ENCODE results near the gene FBXW4. TPM values are rescaled to one million over a fixed set of nuclear protein-coding genes. Genes with fewer than 3 reads are reported as not detected.

FBXW4 gene
- total RNA-seq, 1 donor from 2014 or later, result 108 TPM

DNA sequence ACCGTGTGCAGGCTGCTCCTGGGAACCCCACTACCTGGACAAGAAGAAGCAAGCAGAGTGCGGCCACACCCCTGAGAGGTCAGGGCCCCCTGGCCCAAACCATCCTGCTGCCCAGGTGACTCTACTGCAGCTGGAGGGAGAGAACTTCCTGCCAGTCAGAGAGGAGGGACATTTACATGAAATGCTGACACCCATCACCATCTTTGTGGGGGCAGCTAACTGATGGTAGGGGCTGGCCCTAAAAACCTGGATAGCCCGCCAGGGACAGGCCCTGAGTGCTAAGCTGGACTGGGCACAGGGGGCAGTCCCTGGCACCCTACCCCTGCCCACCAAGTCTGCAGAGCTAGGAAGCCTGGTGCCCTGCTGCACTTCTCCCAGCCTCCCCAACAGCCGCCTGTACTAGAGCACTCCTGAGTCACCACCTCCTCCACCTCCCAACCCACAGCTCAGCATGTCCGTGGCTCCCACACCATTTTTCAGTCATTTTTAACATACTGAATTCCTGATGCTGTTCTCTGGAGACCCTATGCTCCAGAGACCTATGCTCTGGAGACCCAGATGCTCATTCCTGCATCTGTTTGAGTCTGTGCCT, 79.3 kb downstream of the FBXW4 start:
- Histone ChIP-seq H3K27ac (ENCODE audit: low read depth, low read length) (no peak overlapping the region), H3K4me1 (ENCODE audit: control insufficient read depth in 3 of 3, insufficient read depth in 3 of 3, low read length in 3 of 3) (no peaks in the 10 kb centered on the region), H3K9ac (ENCODE audit: low read depth in 1 of 3, low read length in 3 of 3) (no peak overlapping the region), H3K36me3 (ENCODE audit: control insufficient read depth in 3 of 3, insufficient read depth in 3 of 3, low read length in 3 of 3) (peaks cover 26 to 30% (median 27%) of the 10 kb centered on the region in 3 donors), H3K27me3 (ENCODE audit: control insufficient read depth in 3 of 3, insufficient read depth in 3 of 3, low read length in 3 of 3) (no peaks in the 10 kb centered on the region), H3K4me3 (ENCODE audit: low read length in 3 of 3) (no peak overlapping the region), H3K9me3 (ENCODE audit: control insufficient read depth in 3 of 3, low read length in 3 of 3) (no peaks in the 10 kb centered on the region)

DNA sequence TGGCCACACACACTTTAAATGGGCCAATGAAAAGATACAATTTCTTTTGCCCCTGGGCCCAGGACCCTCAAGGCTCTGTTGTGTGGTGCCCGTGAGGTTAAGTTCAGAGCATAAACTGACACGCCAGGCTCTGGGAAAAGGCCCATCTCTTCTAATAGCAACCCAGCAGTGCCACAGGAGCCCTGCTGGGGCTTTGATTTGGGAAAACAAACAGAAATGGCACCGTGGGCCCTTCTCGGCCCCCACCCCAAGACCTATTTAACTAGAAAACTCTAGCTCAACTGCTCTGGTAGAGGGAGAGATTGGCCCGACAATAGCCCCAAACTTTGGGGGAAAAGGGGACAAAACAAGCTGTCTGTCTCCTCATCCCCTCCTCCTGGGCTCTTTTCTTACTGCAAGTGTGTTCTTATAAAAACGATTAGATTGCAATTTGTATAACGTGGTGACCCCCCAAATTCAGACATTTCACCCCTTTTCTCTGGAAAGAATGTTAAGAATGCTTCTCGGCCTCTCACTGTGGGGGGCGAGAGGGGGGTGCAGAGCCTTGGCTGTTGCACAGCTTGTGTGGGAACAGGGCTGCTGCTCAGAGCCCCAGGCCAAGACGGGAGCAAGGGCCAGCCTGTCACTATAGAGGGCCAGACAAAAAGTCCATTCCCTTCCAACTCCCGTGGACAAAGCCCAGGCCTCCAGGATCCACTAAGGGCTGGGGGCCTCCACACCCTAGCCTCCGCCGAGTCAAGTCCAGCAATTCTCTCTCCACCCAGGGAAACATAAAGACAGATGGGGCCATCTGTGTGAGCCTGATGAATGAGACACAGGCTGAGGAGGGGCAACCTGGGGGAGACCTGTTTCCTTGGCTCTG, 80.1 kb downstream of the FBXW4 start:
- H3K4me1 ChIP-seq (ENCODE audit: control insufficient read depth in 3 of 3, insufficient read depth in 3 of 3, low read length in 3 of 3), result no peaks in the 10 kb centered on the region
- no peaks in the 10 kb centered on the region for H3K9me3 ChIP-seq (ENCODE audit: control insufficient read depth in 3 of 3, low read length in 3 of 3)
- peaks cover 30 to 34% (median 33%) of the 10 kb centered on the region in 3 donors for H3K36me3 ChIP-seq (ENCODE audit: control insufficient read depth in 3 of 3, insufficient read depth in 3 of 3, low read length in 3 of 3)

DNA sequence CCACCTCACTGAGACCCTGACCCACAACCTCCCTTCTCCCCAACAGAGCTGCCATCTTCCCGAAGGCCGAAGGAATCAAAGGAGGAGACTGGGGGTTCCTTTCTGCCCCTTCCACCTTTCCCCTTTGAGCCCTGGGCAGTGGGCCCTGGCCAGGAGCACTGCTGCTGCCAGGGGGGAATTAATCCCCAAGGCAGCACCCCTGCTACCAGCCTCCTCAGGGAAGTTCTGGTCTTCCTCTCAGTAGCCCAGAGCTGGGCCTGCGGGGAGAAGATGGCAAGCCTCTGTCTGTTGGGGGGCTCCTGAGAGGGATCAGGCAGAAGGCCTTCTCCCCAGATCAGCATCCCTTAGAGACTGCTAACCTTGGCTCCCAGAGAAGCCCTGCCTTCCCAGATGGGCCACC, 81.3 kb downstream of the FBXW4 start:
- no peak overlapping the region for H3K4me3 ChIP-seq (ENCODE audit: low read length in 3 of 3)
- H3K27ac ChIP-seq (ENCODE audit: low read depth, low read length), result no peak overlapping the region
- peaks cover 37 to 41% (median 41%) of the 10 kb centered on the region in 3 donors for H3K36me3 ChIP-seq (ENCODE audit: control insufficient read depth in 3 of 3, insufficient read depth in 3 of 3, low read length in 3 of 3)
- no peaks in the 10 kb centered on the region for H3K9me3 ChIP-seq (ENCODE audit: control insufficient read depth in 3 of 3, low read length in 3 of 3)
- H3K4me1 ChIP-seq (ENCODE audit: control insufficient read depth in 3 of 3, insufficient read depth in 3 of 3, low read length in 3 of 3), result no peaks in the 10 kb centered on the region
- H3K27me3 ChIP-seq (ENCODE audit: control insufficient read depth in 3 of 3, insufficient read depth in 3 of 3, low read length in 3 of 3), result no peaks in the 10 kb centered on the region
- H3K9ac ChIP-seq (ENCODE audit: low read depth in 1 of 3, low read length in 3 of 3), result no peak overlapping the region

More for the DNA sequence above, 80.1 kb downstream of the FBXW4 start:
- Histone ChIP-seq H3K27me3 (ENCODE audit: control insufficient read depth in 3 of 3, insufficient read depth in 3 of 3, low read length in 3 of 3) (no peaks in the 10 kb centered on the region), H3K27ac (ENCODE audit: low read depth, low read length) (no peak overlapping the region), H3K4me3 (ENCODE audit: low read length in 3 of 3) (no peak overlapping the region), H3K9ac (ENCODE audit: low read depth in 1 of 3, low read length in 3 of 3) (no peak overlapping the region)

DNA sequence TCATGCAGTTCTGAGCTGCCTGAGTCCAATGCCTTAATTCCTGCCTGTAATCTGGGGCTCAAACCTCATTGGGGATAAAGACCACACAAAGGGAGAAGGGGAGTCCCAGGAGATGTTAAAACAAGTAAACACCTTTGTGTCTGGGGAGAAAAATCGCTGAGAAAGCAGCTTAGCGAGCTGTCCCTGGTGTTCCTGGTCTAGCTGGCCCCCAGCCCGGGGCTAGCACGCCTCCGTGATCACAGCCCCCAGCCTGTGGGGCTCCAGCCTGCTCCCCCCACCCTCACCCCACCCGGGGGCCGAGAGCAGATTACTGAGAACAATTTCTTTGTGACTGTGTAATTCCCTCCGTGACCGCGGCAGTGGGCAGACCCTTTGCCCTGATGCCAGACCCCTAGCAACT, 82.1 kb downstream of the FBXW4 start:
- H3K36me3 ChIP-seq (ENCODE audit: control insufficient read depth in 3 of 3, insufficient read depth in 3 of 3, low read length in 3 of 3), result peaks cover 35 to 47% (median 41%) of the 10 kb centered on the region in 3 donors
- no peaks in the 10 kb centered on the region for H3K27me3 ChIP-seq (ENCODE audit: control insufficient read depth in 3 of 3, insufficient read depth in 3 of 3, low read length in 3 of 3)
- no peak overlapping the region for H3K27ac ChIP-seq (ENCODE audit: low read depth, low read length)
- no peak overlapping the region for H3K9ac ChIP-seq (ENCODE audit: low read depth in 1 of 3, low read length in 3 of 3)
- no peaks in the 10 kb centered on the region for H3K9me3 ChIP-seq (ENCODE audit: control insufficient read depth in 3 of 3, low read length in 3 of 3)
- no peak overlapping the region for H3K4me3 ChIP-seq (ENCODE audit: low read length in 3 of 3)
- no peaks in the 10 kb centered on the region for H3K4me1 ChIP-seq (ENCODE audit: control insufficient read depth in 3 of 3, insufficient read depth in 3 of 3, low read length in 3 of 3)

DNA sequence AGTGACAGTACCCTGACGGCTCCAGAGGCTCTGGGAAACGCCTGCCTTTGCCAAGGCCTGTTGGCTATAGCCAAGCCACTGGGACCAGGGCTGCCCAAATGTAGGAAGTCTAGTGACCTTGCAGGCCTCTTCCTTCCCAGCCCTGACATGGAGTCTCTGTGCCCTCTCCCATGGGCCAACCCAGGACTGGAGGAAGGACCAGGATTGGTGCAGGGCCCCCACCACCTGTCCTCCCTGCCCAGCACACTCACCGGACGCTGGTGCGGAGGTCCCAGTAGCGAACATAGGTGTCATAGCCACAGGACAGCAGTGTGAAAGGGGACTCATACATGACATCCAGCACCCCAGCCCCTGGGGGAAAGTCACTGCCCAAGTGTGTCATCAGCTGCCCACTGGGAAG, 82.9 kb downstream of the FBXW4 start:
- Histone ChIP-seq H3K9ac (ENCODE audit: low read depth in 1 of 3, low read length in 3 of 3) (no peak overlapping the region), H3K27ac (ENCODE audit: low read depth, low read length) (no peak overlapping the region), H3K27me3 (ENCODE audit: control insufficient read depth in 3 of 3, insufficient read depth in 3 of 3, low read length in 3 of 3) (no peaks in the 10 kb centered on the region), H3K9me3 (ENCODE audit: control insufficient read depth in 3 of 3, low read length in 3 of 3) (no peaks in the 10 kb centered on the region), H3K4me1 (ENCODE audit: control insufficient read depth in 3 of 3, insufficient read depth in 3 of 3, low read length in 3 of 3) (no peaks in the 10 kb centered on the region), H3K36me3 (ENCODE audit: control insufficient read depth in 3 of 3, insufficient read depth in 3 of 3, low read length in 3 of 3) (peaks cover 37 to 53% (median 42%) of the 10 kb centered on the region in 3 donors), H3K4me3 (ENCODE audit: low read length in 3 of 3) (no peak overlapping the region)

DNA sequence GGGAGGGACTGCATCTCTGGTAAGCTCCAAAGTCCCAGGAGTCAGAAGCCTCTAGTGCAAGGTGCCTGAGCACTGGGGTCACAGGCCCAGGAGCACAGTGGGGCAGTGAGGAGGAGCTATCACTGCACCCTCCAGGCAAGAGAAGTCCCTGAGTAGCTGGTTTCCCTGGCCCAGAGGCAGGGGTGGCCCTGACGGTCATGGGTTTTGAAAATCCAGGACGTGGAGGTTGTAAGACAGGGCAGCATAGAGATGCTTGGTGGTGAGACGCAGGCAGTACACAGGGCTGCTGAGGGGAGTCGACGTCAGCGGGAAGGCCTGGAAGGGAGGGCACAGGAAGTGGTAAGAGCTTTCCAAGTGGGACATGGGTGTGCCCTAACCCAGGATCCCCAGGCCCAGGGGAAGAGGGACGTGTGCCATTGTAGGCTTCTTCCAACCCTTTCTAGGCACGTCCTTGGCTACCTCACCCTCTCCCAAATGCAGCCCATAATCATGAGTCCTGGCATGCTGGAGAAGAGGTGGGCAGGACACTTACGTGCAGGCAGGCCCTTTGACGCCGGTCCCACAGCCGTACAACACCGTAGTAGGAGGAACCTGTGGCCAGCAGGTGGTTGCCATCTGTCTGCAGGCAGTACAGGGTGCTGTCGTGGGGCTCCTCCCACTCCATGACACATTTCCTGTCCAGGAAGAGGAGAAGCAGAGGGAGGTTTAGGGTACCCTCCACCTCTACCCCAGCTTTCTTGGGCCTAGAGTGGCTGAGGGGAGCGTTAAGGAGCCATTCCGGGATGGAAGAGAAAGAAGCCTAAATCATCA, 83.7 kb downstream of the FBXW4 start:
- no peak overlapping the region for H3K4me3 ChIP-seq (ENCODE audit: low read length in 3 of 3)
- H3K4me1 ChIP-seq (ENCODE audit: control insufficient read depth in 3 of 3, insufficient read depth in 3 of 3, low read length in 3 of 3), result no peaks in the 10 kb centered on the region
- no peak overlapping the region for H3K9ac ChIP-seq (ENCODE audit: low read depth in 1 of 3, low read length in 3 of 3)
- H3K27ac ChIP-seq (ENCODE audit: low read depth, low read length), result no peak overlapping the region
- no peaks in the 10 kb centered on the region for H3K27me3 ChIP-seq (ENCODE audit: control insufficient read depth in 3 of 3, insufficient read depth in 3 of 3, low read length in 3 of 3)
- H3K36me3 ChIP-seq (ENCODE audit: control insufficient read depth in 3 of 3, insufficient read depth in 3 of 3, low read length in 3 of 3), result peaks cover 33 to 47% (median 45%) of the 10 kb centered on the region in 3 donors
- no peaks in the 10 kb centered on the region for H3K9me3 ChIP-seq (ENCODE audit: control insufficient read depth in 3 of 3, low read length in 3 of 3)

DNA sequence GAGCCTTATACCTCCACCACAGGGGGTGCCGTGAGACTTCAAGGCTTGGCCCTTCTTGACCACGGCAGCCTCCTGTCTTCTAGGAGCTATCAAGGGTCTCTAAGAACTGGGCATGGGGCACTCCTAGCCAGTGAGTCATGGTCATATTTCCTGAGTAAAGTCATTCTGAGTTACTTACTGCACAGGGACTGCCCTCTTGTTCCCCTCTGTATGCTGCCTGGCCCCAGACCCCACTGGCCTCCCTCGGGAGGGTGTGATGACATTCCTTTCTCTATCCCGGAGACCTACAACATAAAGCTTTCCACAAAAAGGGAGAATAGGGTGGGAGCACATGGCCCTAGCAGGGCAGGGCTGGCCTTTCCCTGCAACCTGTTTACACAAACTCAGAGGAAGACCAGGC, 85.5 kb downstream of the FBXW4 start:
- Histone ChIP-seq H3K9ac (ENCODE audit: low read depth in 1 of 3, low read length in 3 of 3) (no peak overlapping the region), H3K9me3 (ENCODE audit: control insufficient read depth in 3 of 3, low read length in 3 of 3) (no peaks in the 10 kb centered on the region), H3K27me3 (ENCODE audit: control insufficient read depth in 3 of 3, insufficient read depth in 3 of 3, low read length in 3 of 3) (no peaks in the 10 kb centered on the region), H3K4me1 (ENCODE audit: control insufficient read depth in 3 of 3, insufficient read depth in 3 of 3, low read length in 3 of 3) (no peaks in the 10 kb centered on the region), H3K36me3 (ENCODE audit: control insufficient read depth in 3 of 3, insufficient read depth in 3 of 3, low read length in 3 of 3) (peaks cover 33 to 51% (median 47%) of the 10 kb centered on the region in 3 donors), H3K27ac (ENCODE audit: low read depth, low read length) (no peak overlapping the region), H3K4me3 (ENCODE audit: low read length in 3 of 3) (no peak overlapping the region)

DNA sequence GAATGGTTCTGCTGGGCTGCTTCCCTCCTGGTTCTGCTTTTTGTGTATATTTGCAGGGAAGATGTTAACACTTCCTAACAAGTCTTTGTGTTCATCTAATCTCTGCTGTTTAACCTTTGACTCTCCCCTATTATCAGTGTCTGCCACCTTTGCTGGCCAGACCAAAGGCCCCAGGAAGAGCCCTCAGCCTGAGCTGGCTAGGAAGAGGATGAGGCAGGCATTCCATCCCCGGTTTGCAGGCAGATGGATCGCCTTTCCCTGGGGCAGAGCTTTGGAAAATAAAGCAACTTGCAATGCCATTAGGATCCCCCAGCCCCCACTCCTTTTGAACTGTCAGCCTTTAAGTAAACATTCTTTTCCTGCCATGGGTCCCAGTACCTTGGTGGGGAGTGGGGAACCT, 87.8 kb downstream of the FBXW4 start:
- no peak overlapping the region for H3K9ac ChIP-seq (ENCODE audit: low read depth in 1 of 3, low read length in 3 of 3)
- no peaks in the 10 kb centered on the region for H3K4me1 ChIP-seq (ENCODE audit: control insufficient read depth in 3 of 3, insufficient read depth in 3 of 3, low read length in 3 of 3)
- H3K27ac ChIP-seq (ENCODE audit: low read depth, low read length), result no peak overlapping the region
- no peaks in the 10 kb centered on the region for H3K9me3 ChIP-seq (ENCODE audit: control insufficient read depth in 3 of 3, low read length in 3 of 3)
- no peak overlapping the region for H3K4me3 ChIP-seq (ENCODE audit: low read length in 3 of 3)
- peaks cover 30 to 49% (median 44%) of the 10 kb centered on the region in 3 donors for H3K36me3 ChIP-seq (ENCODE audit: control insufficient read depth in 3 of 3, insufficient read depth in 3 of 3, low read length in 3 of 3)
- no peaks in the 10 kb centered on the region for H3K27me3 ChIP-seq (ENCODE audit: control insufficient read depth in 3 of 3, insufficient read depth in 3 of 3, low read length in 3 of 3)

DNA sequence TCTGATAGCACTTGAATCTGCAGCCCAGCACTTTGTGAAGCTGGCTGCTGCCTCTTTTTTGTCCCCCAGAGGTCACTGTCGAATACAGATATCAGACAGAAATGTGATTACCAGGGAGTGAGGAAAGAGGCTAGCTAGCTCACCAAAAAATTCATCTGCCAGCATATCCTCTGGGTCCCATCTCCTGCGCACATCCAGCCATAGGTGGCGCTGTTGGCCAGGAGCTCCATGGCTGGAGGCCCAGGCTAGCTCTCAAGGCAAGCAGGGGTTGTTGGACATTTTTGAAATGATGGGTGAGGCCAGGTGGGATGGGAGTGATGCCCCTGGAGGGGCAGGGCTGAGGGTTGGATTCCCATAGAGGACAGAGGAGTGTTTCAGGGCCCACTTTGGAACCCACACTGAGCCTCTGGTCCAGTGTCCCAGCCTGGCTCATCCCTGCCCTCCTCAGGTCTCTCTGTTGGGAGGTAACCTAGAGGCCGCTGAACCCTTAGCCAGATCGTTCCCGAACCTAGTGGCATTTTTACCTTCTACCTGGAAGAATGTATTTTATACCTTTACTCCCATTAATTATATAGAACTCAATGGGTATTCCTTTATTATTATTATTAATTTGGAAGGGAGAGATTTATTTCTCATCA, 92.1 kb downstream of the FBXW4 start:
- Histone ChIP-seq H3K27me3 (ENCODE audit: control insufficient read depth in 3 of 3, insufficient read depth in 3 of 3, low read length in 3 of 3) (no peaks in the 10 kb centered on the region), H3K36me3 (ENCODE audit: control insufficient read depth in 3 of 3, insufficient read depth in 3 of 3, low read length in 3 of 3) (peaks cover 3 to 16% (median 11%) of the 10 kb centered on the region in 3 donors)

More for the DNA sequence above, 92.1 kb downstream of the FBXW4 start:
- H3K4me3 ChIP-seq (ENCODE audit: low read length in 3 of 3), result no peak overlapping the region
- H3K27ac ChIP-seq (ENCODE audit: low read depth, low read length), result no peak overlapping the region
- H3K9me3 ChIP-seq (ENCODE audit: control insufficient read depth in 3 of 3, low read length in 3 of 3), result no peaks in the 10 kb centered on the region
- H3K4me1 ChIP-seq (ENCODE audit: control insufficient read depth in 3 of 3, insufficient read depth in 3 of 3, low read length in 3 of 3), result no peaks in the 10 kb centered on the region
- no peak overlapping the region for H3K9ac ChIP-seq (ENCODE audit: low read depth in 1 of 3, low read length in 3 of 3)

All from skeletal muscle tissue (tissue), 4 donors.